Ishikawa (cell line): ENCODE results near the gene ZFAND5.

Experiments used
- CEBPB ChIP-seq: IDR thresholded peaks from 2 replicates; pipeline ENCODE4 v1.6.1; 2012
- CREB1 ChIP-seq: IDR thresholded peaks from 2 replicates; pipeline ENCODE4 v1.6.1; 2012; ENCODE audit warnings: low read depth
- EGR1 ChIP-seq: IDR thresholded peaks from 2 replicates; pipeline ENCODE4 v1.6.1; 2012
- EP300 ChIP-seq: IDR thresholded peaks from 2 replicates; pipeline ENCODE4 v1.6.1; 2012; ENCODE audit warnings: borderline replicate concordance
- FOXM1 ChIP-seq: IDR thresholded peaks from 2 replicates; pipeline ENCODE4 v1.6.1; 2012; ENCODE audit warnings: low read depth, borderline replicate concordance
- MAX ChIP-seq: IDR thresholded peaks from 2 replicates; pipeline ENCODE4 v1.6.1; 2012
- NFIC ChIP-seq: IDR thresholded peaks from 2 replicates; pipeline ENCODE4 v1.6.1; 2012
- RAD21 ChIP-seq: IDR thresholded peaks from 2 replicates; pipeline ENCODE4 v1.6.1; 2012; ENCODE audit warnings: low read depth
- REST ChIP-seq: IDR thresholded peaks from 2 replicates; pipeline ENCODE4 v1.6.1; 2012; ENCODE audit warnings: low read depth, mild to moderate bottlenecking
- TAF1 ChIP-seq: IDR thresholded peaks from 2 replicates; pipeline ENCODE4 v1.6.1; 2012; ENCODE audit warnings: low read depth, mild to moderate bottlenecking
- TCF12 ChIP-seq: IDR thresholded peaks from 2 replicates; pipeline ENCODE4 v1.6.1; 2012; ENCODE audit warnings: low read depth
- TEAD4 ChIP-seq: IDR thresholded peaks from 2 replicates; pipeline ENCODE4 v1.6.1; 2012
- USF1 ChIP-seq: IDR thresholded peaks from 2 replicates; pipeline ENCODE4 v1.6.1; 2012
- YY1 ChIP-seq: IDR thresholded peaks from 2 replicates; pipeline ENCODE4 v1.6.1; 2012; ENCODE audit warnings: low read depth
- ZBTB7A ChIP-seq: IDR thresholded peaks from 2 replicates; pipeline ENCODE4 v1.6.1; 2012; ENCODE audit warnings: low read depth

ZFAND5 gene

GRCh38 chr9:72305102-72305546 lies 59.9 kb downstream of the ZFAND5 start:
- no peak for TF ChIP-seq TCF12
- no peak for TF ChIP-seq ZBTB7A
- TF ChIP-seq YY1: no peak
- TF ChIP-seq RAD21: no peak
- TF ChIP-seq EP300: no peak
- no peak for TF ChIP-seq NFIC
- TF ChIP-seq FOXM1: no peak
- no peak for TF ChIP-seq CREB1
- no peak for TF ChIP-seq TEAD4
- no peak for TF ChIP-seq USF1
- TF ChIP-seq CEBPB: no peak
- TF ChIP-seq MAX: no peak
- no peak for TF ChIP-seq EGR1
- no peak for TF ChIP-seq TAF1
- no peak for TF ChIP-seq REST

GRCh38 chr9:72304538-72304937 lies 60.5 kb downstream of the ZFAND5 start:
- TF ChIP-seq REST (no peak), EGR1 (no peak), RAD21 (no peak)
